Measurements from ENCODE around the gene SCGB1A1. TPM values are rescaled to one million over a fixed set of nuclear protein-coding genes. Genes with fewer than 3 reads are reported as not detected.

Gene SCGB1A1
- total and polyA plus RNA-seq, 5 donors from 2014 or later: not detected

- H3K27me3 Mint-ChIP-seq: no peaks in the 10 kb centered on the region
- ATAC-seq (ENCODE audit: low read depth in 2 of 2) (no peak), DNase-seq (no peak)
- Histone ChIP-seq H3K36me3 (ENCODE audit: control insufficient read depth, insufficient read depth, low read length) (no peaks in the 10 kb centered on the region), H3K27me3 (ENCODE audit: control insufficient read depth, insufficient read depth, low read length) (no peaks in the 10 kb centered on the region), H3K4me3 (ENCODE audit: low read depth, low read length) (no peak overlapping the region), H3K4me1 (ENCODE audit: control insufficient read depth, insufficient read depth, low read length, poor library complexity, severe bottlenecking) (no peaks in the 10 kb centered on the region), H3K9me3 (ENCODE audit: control insufficient read depth in 2 of 2, low read length in 2 of 2) (no peaks in the 10 kb centered on the region), H3K27ac (ENCODE audit: insufficient read depth, low read length, poor library complexity, severe bottlenecking) (no peak overlapping the region)
- peak overlapping the region in 1 of 3 donors; percentile 26 for H3K27ac Mint-ChIP-seq
- H3K9me3 Mint-ChIP-seq: no peaks in the 10 kb centered on the region
- H3K4me3 Mint-ChIP-seq: no peak overlapping the region
- no peaks in the 10 kb centered on the region for H3K36me3 Mint-ChIP-seq
- H3K4me1 Mint-ChIP-seq: no peaks in the 10 kb centered on the region
Measured at GRCh38 chr11:62468577-62468976, 49.7 kb downstream of the SCGB1A1 start.

GRCh38 chr11:62471603-62472002 is 52.8 kb downstream of the SCGB1A1 start:
- H3K4me3 Mint-ChIP-seq: no peak overlapping the region
- DNase-seq (no peak), ATAC-seq (ENCODE audit: low read depth in 2 of 2) (no peak)
- no peaks in the 10 kb centered on the region for H3K4me1 ChIP-seq (ENCODE audit: control insufficient read depth, insufficient read depth, low read length, poor library complexity, severe bottlenecking)
- no peak overlapping the region for H3K4me3 ChIP-seq (ENCODE audit: low read depth, low read length)
- H3K9me3 ChIP-seq (ENCODE audit: control insufficient read depth in 2 of 2, low read length in 2 of 2): no peaks in the 10 kb centered on the region
- no peak overlapping the region for H3K27ac ChIP-seq (ENCODE audit: insufficient read depth, low read length, poor library complexity, severe bottlenecking)
- H3K36me3 ChIP-seq (ENCODE audit: control insufficient read depth, insufficient read depth, low read length): no peaks in the 10 kb centered on the region
- H3K27me3 ChIP-seq (ENCODE audit: control insufficient read depth, insufficient read depth, low read length): no peaks in the 10 kb centered on the region
- H3K27me3 Mint-ChIP-seq: no peaks in the 10 kb centered on the region
- H3K27ac Mint-ChIP-seq: no peak overlapping the region
- H3K9me3 Mint-ChIP-seq: no peaks in the 10 kb centered on the region
- no peaks in the 10 kb centered on the region for H3K4me1 Mint-ChIP-seq
- no peaks in the 10 kb centered on the region for H3K36me3 Mint-ChIP-seq

DNA sequence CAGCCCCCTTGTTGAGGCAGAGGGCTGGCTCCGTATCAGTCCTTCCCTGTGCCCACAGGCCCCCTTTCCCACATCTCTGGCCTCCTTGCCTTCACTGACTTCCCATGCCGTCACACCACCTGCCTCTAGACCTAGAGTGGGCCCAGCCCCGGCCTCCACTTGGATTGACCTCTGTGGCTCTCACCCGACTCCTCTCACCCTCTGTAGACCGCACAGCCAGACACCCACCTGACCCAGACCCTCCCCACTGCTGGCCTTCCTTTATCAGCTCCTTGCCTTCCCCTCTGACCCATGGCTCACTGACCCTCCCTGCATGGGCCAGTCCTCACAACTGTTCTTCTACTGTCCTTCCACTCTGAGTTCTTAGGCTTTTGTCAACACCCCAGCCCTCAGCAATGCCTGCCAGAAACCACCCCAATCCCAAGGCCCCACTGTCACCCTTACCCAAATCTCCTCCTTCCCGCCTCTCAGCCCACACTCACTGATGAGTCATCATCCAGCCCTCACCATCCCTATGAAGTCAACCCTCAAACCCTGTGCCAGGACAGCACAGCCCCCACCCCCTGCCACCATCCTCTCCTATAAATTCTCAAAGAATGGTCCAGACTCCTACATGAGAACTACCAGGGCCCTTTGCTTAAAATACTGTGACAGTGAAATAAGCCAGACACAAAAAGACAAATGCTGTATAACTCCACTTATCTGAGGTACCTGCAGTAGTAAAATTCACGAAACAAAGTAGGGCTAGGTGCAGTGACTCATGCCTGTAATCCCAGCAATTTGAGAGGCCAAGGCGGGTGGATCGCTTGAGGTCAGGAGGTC is 53.4 kb downstream of the SCGB1A1 start:
- DNase-seq (no peak), ATAC-seq (ENCODE audit: low read depth in 2 of 2) (no peak)
- Mint-ChIP-seq H3K4me1 (no peaks in the 10 kb centered on the region), H3K27ac (no peak overlapping the region), H3K27me3 (no peaks in the 10 kb centered on the region), H3K9me3 (no peaks in the 10 kb centered on the region), H3K4me3 (no peak overlapping the region), H3K36me3 (no peaks in the 10 kb centered on the region)
- no peaks in the 10 kb centered on the region for H3K4me1 ChIP-seq (ENCODE audit: control insufficient read depth, insufficient read depth, low read length, poor library complexity, severe bottlenecking)
- H3K27me3 ChIP-seq (ENCODE audit: control insufficient read depth, insufficient read depth, low read length): no peaks in the 10 kb centered on the region
- H3K4me3 ChIP-seq (ENCODE audit: low read depth, low read length): no peak overlapping the region
- no peak overlapping the region for H3K27ac ChIP-seq (ENCODE audit: insufficient read depth, low read length, poor library complexity, severe bottlenecking)
- no peaks in the 10 kb centered on the region for H3K9me3 ChIP-seq (ENCODE audit: control insufficient read depth in 2 of 2, low read length in 2 of 2)
- no peaks in the 10 kb centered on the region for H3K36me3 ChIP-seq (ENCODE audit: control insufficient read depth, insufficient read depth, low read length)

Other genes with a start within 250 kb of the SCGB1A1 start
- gene SCGB1D1, start 228.8 kb upstream of the SCGB1A1 start, total RNA-seq: not detected
- not detected for gene SCGB1D1, start 228.8 kb upstream of the SCGB1A1 start, polyA plus RNA-seq
- not detected for gene SCGB2A1, start 210.4 kb upstream of the SCGB1A1 start, total RNA-seq
- not detected for gene SCGB2A1, start 210.4 kb upstream of the SCGB1A1 start, polyA plus RNA-seq
- not detected for gene SCGB1D2, start 176.8 kb upstream of the SCGB1A1 start, total RNA-seq
- not detected for gene SCGB1D2, start 176.8 kb upstream of the SCGB1A1 start, polyA plus RNA-seq
- not detected for gene SCGB2A2, start 148.9 kb upstream of the SCGB1A1 start, total RNA-seq
- gene SCGB2A2, start 148.9 kb upstream of the SCGB1A1 start, polyA plus RNA-seq: not detected
- gene SCGB1D4, start 120.0 kb upstream of the SCGB1A1 start, total RNA-seq: not detected
- gene SCGB1D4, start 120.0 kb upstream of the SCGB1A1 start, polyA plus RNA-seq: not detected
- 0.57 TPM for gene ASRGL1, start 81.6 kb upstream of the SCGB1A1 start, total RNA-seq
- 1 to 10 TPM in 3 of 4 donors, not detected in 1; 1.4 to 3.6 (median 3.5) TPM for gene ASRGL1, start 81.6 kb upstream of the SCGB1A1 start, polyA plus RNA-seq
- 852 TPM for gene AHNAK, start 127.8 kb downstream of the SCGB1A1 start, total RNA-seq
- gene AHNAK, start 127.8 kb downstream of the SCGB1A1 start, polyA plus RNA-seq: 10 to 100 TPM; 22.3 to 59.3 (median 39.5) TPM
- gene EEF1G, start 154.9 kb downstream of the SCGB1A1 start, total RNA-seq: 1,198 TPM
- 1,000 to 10,000 TPM in 3 of 4 donors, 100 to 1,000 TPM in 1; 775 to 1,680 (median 1,413) TPM for gene EEF1G, start 154.9 kb downstream of the SCGB1A1 start, polyA plus RNA-seq
- 22.0 TPM for gene TUT1, start 172.5 kb downstream of the SCGB1A1 start, total RNA-seq
- gene TUT1, start 172.5 kb downstream of the SCGB1A1 start, polyA plus RNA-seq: 10 to 100 TPM in 3 of 4 donors, 1 to 10 TPM in 1; 6.5 to 11.9 (median 10.9) TPM
- 172 TPM for gene MTA2, start 182.8 kb downstream of the SCGB1A1 start, total RNA-seq
- 10 to 100 TPM; 30.3 to 38.6 (median 33.9) TPM for gene MTA2, start 182.8 kb downstream of the SCGB1A1 start, polyA plus RNA-seq
- 165 TPM for gene EML3, start 193.7 kb downstream of the SCGB1A1 start, total RNA-seq
- 10 to 100 TPM; 16.1 to 23.2 (median 16.4) TPM for gene EML3, start 193.7 kb downstream of the SCGB1A1 start, polyA plus RNA-seq
- gene ROM1, start 194.2 kb downstream of the SCGB1A1 start, total RNA-seq: 1.9 TPM
- 1 to 10 TPM in 2 of 4 donors, under 1 TPM in 2; 0.41 to 1.3 (median 0.80) TPM for gene ROM1, start 194.2 kb downstream of the SCGB1A1 start, polyA plus RNA-seq
- 57.5 TPM for gene B3GAT3, start 203.0 kb downstream of the SCGB1A1 start, total RNA-seq
- gene B3GAT3, start 203.0 kb downstream of the SCGB1A1 start, polyA plus RNA-seq: 10 to 100 TPM; 34.3 to 43.1 (median 35.7) TPM
- 169 TPM for gene GANAB, start 227.6 kb downstream of the SCGB1A1 start, total RNA-seq
- gene GANAB, start 227.6 kb downstream of the SCGB1A1 start, polyA plus RNA-seq: 100 to 1,000 TPM; 128 to 138 (median 135) TPM
- 11.7 TPM for gene INTS5, start 234.3 kb downstream of the SCGB1A1 start, total RNA-seq
- 10 to 100 TPM; 33.2 to 49.9 (median 39.2) TPM for gene INTS5, start 234.3 kb downstream of the SCGB1A1 start, polyA plus RNA-seq
- gene C11orf98, start 246.2 kb downstream of the SCGB1A1 start, total RNA-seq: 30.5 TPM
- gene C11orf98, start 246.2 kb downstream of the SCGB1A1 start, polyA plus RNA-seq: 100 to 1,000 TPM; 118 to 149 (median 137) TPM
- gene CSKMT, start 246.3 kb downstream of the SCGB1A1 start, total RNA-seq: 12.3 TPM
- 1 to 10 TPM; 1.9 to 3.8 (median 2.7) TPM for gene CSKMT, start 246.3 kb downstream of the SCGB1A1 start, polyA plus RNA-seq

Measured in CD4-positive, CD25-positive, alpha-beta regulatory T cell (primary cell).